NCI-H460 (cell line): Measurements from ENCODE around the gene TF. TPM values are rescaled to one million over a fixed set of nuclear protein-coding genes. Genes with fewer than 3 reads are reported as not detected.

Experiments
- DNase-seq: peaks from one replicate; pipeline ENCODE4 v3.0.0-alpha.2; 2016; ENCODE audit warnings: low read depth; ENCODE audit errors: extremely low read depth
- total RNA-seq: library from RNA; depleted of rRNA; stranded (reverse); fragments of >200 nt; shearing (Covaris generic); gene quantifications from 2 replicates; pipeline ENCODE4 v1.2.3, GENCODE V29; 2014

The TF gene
- total RNA-seq, 1 experiment from 2014 or later = under 0.01 TPM

- DNase-seq = no peak
These were observed 496 bp downstream of the TF start for GRCh38 chr3:133746712-133747066.

- DNase-seq = no peak
These were observed 1.2 kb downstream of the TF start for GRCh38 chr3:133747373-133747772.

GRCh38 chr3:133747907-133748639, 1.9 kb downstream of the TF start:
- no peak for DNase-seq

GRCh38 chr3:133749427-133750258, 3.5 kb downstream of the TF start:
- no peak for DNase-seq

GRCh38 chr3:133750259-133750656, 4.1 kb downstream of the TF start:
- DNase-seq = no peak

GRCh38 chr3:133753107-133753778, 7.0 kb downstream of the TF start:
- no peak for DNase-seq

GRCh38 chr3:133753779-133754164, 7.6 kb downstream of the TF start:
- DNase-seq = no peak

GRCh38 chr3:133754455-133754854, 8.3 kb downstream of the TF start:
- DNase-seq = no peak

- DNase-seq = no peak
These were observed 9.0 kb downstream of the TF start for GRCh38 chr3:133754973-133755828.

- DNase-seq = no peak
These were observed 10.8 kb downstream of the TF start for GRCh38 chr3:133756716-133757694.

- DNase-seq = no peak
These were observed 11.7 kb downstream of the TF start for GRCh38 chr3:133757701-133758567.

GRCh38 chr3:133758568-133758928, 12.4 kb downstream of the TF start:
- DNase-seq = no peak

GRCh38 chr3:133758964-133759739, 13.0 kb downstream of the TF start:
- no peak for DNase-seq

GRCh38 chr3:133759740-133760305, 13.6 kb downstream of the TF start:
- no peak for DNase-seq

- no peak for DNase-seq
These were observed 14.7 kb downstream of the TF start for GRCh38 chr3:133760916-133761315.

GRCh38 chr3:133761605-133762484, 15.7 kb downstream of the TF start:
- DNase-seq = no peak
